Measurements from ENCODE around the gene NOTUM.

NOTUM gene

DNA sequence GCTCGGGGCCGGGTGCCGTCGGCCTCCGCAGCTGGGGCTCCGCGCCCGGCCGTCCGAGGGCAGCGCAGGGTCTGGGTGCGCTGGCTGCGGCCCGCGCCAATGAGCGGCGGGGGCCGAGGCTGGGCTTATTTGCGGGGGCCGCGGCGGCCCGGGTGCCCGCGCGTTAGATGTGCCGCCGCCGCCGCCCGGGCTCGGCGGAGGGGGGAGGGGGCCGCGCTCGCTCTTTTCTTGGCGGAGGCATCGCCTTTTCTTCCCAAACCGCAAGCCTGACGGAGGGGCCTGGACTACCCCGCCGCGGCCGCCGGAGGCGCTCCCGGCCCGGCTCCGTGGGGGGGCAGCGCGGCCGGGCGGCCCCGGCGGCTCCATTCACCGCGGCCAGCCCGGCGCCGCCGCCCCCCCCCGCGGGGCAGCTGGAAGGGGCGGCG lies at the start of gene NOTUM:
NOTUM (minus strand) TSS at position 101 of the 425 bp plus-strand sequence. CDS start 278 bp downstream, outside the sequence.
- Histone ChIP-seq H3K27me3 (ENCODE audit: insufficient read depth, insufficient read length) (peaks cover 57% of the 10 kb centered on the region), H3K9ac (ENCODE audit: insufficient read length, low read depth) (peak within 1 kb of the TSS; percentile 64), H3K4me3 (ENCODE audit: insufficient read length, low read depth) (peak within 1 kb of the TSS; percentile 54), H3K36me3 (ENCODE audit: insufficient read depth, insufficient read length, low read length) (peaks cover 17% of the 10 kb centered on the region), H3K4me1 (ENCODE audit: insufficient read depth, insufficient read length) (peaks cover 19% of the 10 kb centered on the region), H3K9me3 (ENCODE audit: insufficient read depth, low read length) (peaks cover 9% of the 10 kb centered on the region; the same call in 1 of the 2 replicates)
- DNase-seq (ENCODE audit: low read depth, low spot score): no peak
- no peak for TF ChIP-seq SUZ12 (IDR thresholded peaks at IDR 0.05; ENCODE audit: extremely low read depth, insufficient read depth, insufficient read length)
- TF ChIP-seq ZNF274 (IDR thresholded peaks at IDR 0.05; ENCODE audit: low read depth, low read length): no peak

DNA sequence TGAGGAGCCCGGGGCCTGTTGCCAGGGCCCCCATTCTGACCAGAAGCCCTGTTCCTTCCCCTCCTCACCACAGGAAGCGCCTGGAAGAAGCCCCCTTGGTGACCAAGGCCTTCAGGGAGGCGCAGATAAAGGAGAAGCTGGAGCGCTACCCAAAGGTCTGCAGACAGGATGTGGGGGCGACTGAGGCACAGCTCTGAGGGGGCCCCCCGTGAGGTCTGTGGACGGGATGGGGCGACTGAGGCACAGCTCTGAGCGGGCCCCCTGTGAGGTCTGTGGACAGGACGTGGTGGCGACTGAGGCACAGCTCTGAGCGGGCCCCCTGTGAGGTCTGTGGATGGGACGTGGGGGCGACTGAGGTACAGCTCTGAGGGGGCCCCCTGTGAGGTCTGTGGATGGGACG lies 48.4 kb upstream of the NOTUM start:
- Histone ChIP-seq H3K27me3 (ENCODE audit: insufficient read depth, insufficient read length) (no peaks in the 10 kb centered on the region), H3K36me3 (ENCODE audit: insufficient read depth, insufficient read length, low read length) (peaks cover 37% of the 10 kb centered on the region), H3K9me3 (ENCODE audit: insufficient read depth, low read length) (no peaks in the 10 kb centered on the region), H3K9ac (ENCODE audit: insufficient read length, low read depth) (no peak overlapping the region), H3K4me3 (ENCODE audit: insufficient read length, low read depth) (no peak overlapping the region), H3K4me1 (ENCODE audit: insufficient read depth, insufficient read length) (peaks cover 45% of the 10 kb centered on the region)
- no peak for TF ChIP-seq YY1 (IDR thresholded peaks at IDR 0.05; ENCODE audit: insufficient read depth, insufficient read length)
- no peak for TF ChIP-seq ZNF274 (IDR thresholded peaks at IDR 0.05; ENCODE audit: low read depth, low read length)
- no peak for TF ChIP-seq SUZ12 (IDR thresholded peaks at IDR 0.05; ENCODE audit: extremely low read depth, insufficient read depth, insufficient read length)
- no peak for DNase-seq (ENCODE audit: low read depth, low spot score)

DNA sequence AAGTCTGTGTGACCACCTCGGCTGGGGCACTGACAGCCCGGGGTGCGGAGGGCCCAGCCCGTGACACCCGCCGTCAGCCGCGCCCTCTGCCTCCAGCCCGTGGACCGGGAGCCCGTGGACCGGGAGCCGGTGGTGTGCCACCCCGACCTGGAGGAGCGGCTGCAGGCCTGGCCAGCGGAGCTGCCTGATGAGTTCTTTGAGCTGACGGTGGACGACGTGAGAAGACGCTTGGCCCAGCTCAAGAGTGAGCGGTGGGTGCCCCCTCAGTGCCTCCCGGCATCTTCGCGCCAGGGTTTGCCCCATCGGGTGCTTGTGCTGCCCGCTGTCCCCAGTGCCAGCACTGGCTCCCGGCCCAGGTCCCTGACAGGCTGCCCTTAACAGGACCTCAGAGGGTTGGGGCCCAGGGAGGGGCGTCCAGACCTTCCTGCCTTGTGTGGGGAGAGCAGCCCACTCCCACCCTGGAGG lies 48.0 kb upstream of the NOTUM start:
- no peaks in the 10 kb centered on the region for H3K9me3 ChIP-seq (ENCODE audit: insufficient read depth, low read length)
- no peak for DNase-seq (ENCODE audit: low read depth, low spot score)
- no peak overlapping the region for H3K9ac ChIP-seq (ENCODE audit: insufficient read length, low read depth)
- TF ChIP-seq SUZ12 (IDR thresholded peaks at IDR 0.05; ENCODE audit: extremely low read depth, insufficient read depth, insufficient read length): no peak
- no peak for TF ChIP-seq ZNF274 (IDR thresholded peaks at IDR 0.05; ENCODE audit: low read depth, low read length)
- TF ChIP-seq YY1 (IDR thresholded peaks at IDR 0.05; ENCODE audit: insufficient read depth, insufficient read length): no peak
- H3K36me3 ChIP-seq (ENCODE audit: insufficient read depth, insufficient read length, low read length): peaks cover 33% of the 10 kb centered on the region
- H3K4me1 ChIP-seq (ENCODE audit: insufficient read depth, insufficient read length): peaks cover 49% of the 10 kb centered on the region
- no peak overlapping the region for H3K4me3 ChIP-seq (ENCODE audit: insufficient read length, low read depth)
- H3K27me3 ChIP-seq (ENCODE audit: insufficient read depth, insufficient read length): no peaks in the 10 kb centered on the region

DNA sequence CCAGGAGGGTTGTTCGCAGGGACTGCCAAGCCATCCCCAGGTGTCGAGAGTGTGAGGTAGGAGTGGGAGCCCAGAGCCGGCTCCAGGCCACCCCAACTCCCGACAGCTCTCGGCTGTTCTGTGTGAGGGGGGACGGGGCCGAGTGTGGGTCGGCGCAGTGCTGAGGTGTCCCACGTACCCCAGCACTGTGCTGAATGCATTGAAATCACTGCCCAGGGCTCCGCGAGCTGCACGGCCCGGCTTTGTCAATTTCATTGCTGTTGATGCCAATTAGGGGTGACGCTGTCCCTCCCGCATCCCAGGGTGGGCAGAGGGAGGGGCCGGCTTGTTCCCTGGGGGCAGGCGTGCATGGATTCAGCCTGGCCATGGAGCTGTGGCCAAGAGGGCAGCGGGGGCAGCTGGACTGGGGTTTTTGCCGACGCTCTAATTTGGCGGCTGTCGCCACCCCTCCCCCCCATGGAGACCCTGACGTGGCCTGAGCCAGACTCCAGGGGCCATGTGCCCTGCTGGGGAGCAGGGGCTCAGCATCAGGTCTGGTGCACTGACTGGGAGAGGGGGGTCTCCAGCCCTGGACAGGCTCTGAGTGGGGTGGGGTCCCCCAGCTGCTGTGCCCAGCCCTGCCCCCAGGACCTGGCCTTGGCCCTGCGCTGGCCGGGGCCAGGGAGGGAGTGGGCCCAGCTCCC lies 47.4 kb upstream of the NOTUM start:
- no peak for DNase-seq (ENCODE audit: low read depth, low spot score)
- Histone ChIP-seq H3K9ac (ENCODE audit: insufficient read length, low read depth) (no peak overlapping the region), H3K4me1 (ENCODE audit: insufficient read depth, insufficient read length) (peaks cover 46% of the 10 kb centered on the region), H3K4me3 (ENCODE audit: insufficient read length, low read depth) (no peak overlapping the region), H3K27me3 (ENCODE audit: insufficient read depth, insufficient read length) (no peaks in the 10 kb centered on the region), H3K36me3 (ENCODE audit: insufficient read depth, insufficient read length, low read length) (peaks cover 28% of the 10 kb centered on the region), H3K9me3 (ENCODE audit: insufficient read depth, low read length) (no peaks in the 10 kb centered on the region)
- no peak for TF ChIP-seq SUZ12 (IDR thresholded peaks at IDR 0.05; ENCODE audit: extremely low read depth, insufficient read depth, insufficient read length)
- no peak for TF ChIP-seq YY1 (IDR thresholded peaks at IDR 0.05; ENCODE audit: insufficient read depth, insufficient read length)

DNA sequence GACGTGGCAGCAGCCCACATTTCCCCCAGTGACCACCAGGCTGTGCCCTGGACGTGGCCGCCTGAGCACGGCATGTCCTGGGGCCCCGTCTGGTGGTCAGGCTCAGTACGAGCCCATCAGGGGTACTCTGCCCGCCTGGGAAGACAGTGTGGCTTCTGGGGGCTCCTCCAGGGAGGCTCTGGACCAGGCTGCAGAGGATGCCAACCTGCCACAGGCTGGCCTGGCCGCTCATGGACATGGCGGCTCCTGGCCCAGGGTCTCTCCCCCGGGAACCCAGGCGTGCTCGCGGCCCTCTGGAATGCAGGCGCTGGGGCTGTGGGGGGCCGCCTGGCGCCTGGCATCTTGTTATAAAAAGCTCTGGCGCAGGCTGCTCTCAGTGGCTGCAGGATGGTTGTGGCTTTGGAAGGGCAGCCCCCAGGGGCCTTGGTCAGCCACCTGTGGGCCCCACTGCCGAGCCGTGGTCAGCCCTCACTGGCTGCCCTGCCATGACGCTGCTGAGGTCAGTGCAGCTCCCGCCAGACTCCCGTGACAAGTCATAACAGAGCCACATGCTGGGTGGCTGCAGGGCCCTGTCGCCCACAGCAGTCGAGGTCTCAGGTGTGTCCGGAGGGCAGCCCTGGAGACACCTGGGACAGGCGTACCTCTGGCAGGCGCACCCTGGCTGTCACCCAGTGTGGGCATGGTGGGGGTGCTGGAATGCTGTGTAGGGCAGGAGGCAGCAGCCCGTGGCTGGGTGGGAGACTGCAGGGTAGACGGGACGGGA lies 46.7 kb upstream of the NOTUM start:
- no peak for DNase-seq (ENCODE audit: low read depth, low spot score)
- no peak for TF ChIP-seq ZNF274 (IDR thresholded peaks at IDR 0.05; ENCODE audit: low read depth, low read length)
- TF ChIP-seq SUZ12 (IDR thresholded peaks at IDR 0.05; ENCODE audit: extremely low read depth, insufficient read depth, insufficient read length): no peak
- no peak for TF ChIP-seq YY1 (IDR thresholded peaks at IDR 0.05; ENCODE audit: insufficient read depth, insufficient read length)
- Histone ChIP-seq H3K9me3 (ENCODE audit: insufficient read depth, low read length) (no peaks in the 10 kb centered on the region), H3K27me3 (ENCODE audit: insufficient read depth, insufficient read length) (no peaks in the 10 kb centered on the region), H3K4me1 (ENCODE audit: insufficient read depth, insufficient read length) (peaks cover 49% of the 10 kb centered on the region), H3K36me3 (ENCODE audit: insufficient read depth, insufficient read length, low read length) (peaks cover 28% of the 10 kb centered on the region), H3K9ac (ENCODE audit: insufficient read length, low read depth) (peak overlapping the region; percentile 21), H3K4me3 (ENCODE audit: insufficient read length, low read depth) (no peak overlapping the region)

DNA sequence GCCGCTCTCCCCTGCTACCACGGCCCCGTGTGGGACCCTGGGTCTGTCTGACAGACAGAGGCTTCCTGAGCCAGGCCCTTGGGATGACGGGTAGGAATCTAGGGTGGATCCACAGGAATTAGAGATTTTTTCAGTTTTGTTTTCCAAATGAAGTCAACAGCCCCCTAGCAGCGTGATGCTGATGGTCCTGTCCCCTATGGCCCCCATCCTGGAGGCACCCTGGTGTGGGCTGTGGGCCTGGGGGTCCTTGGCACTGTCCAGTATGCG lies 46.2 kb upstream of the NOTUM start:
- no peaks in the 10 kb centered on the region for H3K9me3 ChIP-seq (ENCODE audit: insufficient read depth, low read length)
- DNase-seq (ENCODE audit: low read depth, low spot score): no peak
- peaks cover 28% of the 10 kb centered on the region for H3K36me3 ChIP-seq (ENCODE audit: insufficient read depth, insufficient read length, low read length)
- H3K9ac ChIP-seq (ENCODE audit: insufficient read length, low read depth): no peak overlapping the region
- H3K27me3 ChIP-seq (ENCODE audit: insufficient read depth, insufficient read length): no peaks in the 10 kb centered on the region
- H3K4me3 ChIP-seq (ENCODE audit: insufficient read length, low read depth): no peak overlapping the region
- peaks cover 46% of the 10 kb centered on the region for H3K4me1 ChIP-seq (ENCODE audit: insufficient read depth, insufficient read length)
- no peak for TF ChIP-seq YY1 (IDR thresholded peaks at IDR 0.05; ENCODE audit: insufficient read depth, insufficient read length)
- TF ChIP-seq ZNF274 (IDR thresholded peaks at IDR 0.05; ENCODE audit: low read depth, low read length): no peak
- no peak for TF ChIP-seq SUZ12 (IDR thresholded peaks at IDR 0.05; ENCODE audit: extremely low read depth, insufficient read depth, insufficient read length)

DNA sequence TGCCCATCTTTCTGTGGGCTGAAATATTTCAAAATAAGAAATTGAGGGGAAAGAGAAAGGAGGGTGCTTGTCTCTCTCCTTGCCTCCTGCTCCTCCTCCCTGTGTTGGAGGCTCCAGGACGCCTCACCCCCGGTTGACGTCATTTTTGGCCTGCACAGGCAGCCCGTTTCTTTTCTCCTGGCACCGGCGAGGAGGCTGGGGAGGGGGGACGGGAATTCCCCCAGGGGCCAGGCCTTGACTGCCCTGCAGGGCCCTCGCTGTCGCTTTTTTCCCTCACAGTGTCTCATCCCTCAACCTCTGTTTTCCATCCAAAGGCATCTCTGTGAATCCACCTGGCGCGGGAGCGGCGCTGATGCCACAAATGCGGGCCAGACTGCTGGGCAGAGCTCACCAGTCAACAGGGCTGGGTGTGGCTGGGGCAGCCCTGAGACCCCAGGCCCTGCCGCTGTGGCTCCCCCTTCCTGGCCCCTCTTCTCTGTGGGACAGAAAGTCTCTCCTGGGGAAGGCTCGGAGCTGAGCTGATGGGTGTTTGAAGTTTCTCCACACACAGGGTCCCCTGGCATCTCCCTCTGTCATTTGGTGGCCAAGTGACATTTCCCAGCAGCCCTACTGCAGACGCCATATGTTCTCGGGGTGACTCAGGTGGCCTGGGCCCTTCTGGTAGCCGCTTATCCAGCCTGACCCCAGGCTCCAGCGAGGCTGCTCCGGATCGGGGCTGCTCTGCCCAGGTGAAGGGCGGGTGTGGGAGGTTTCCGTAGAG lies 45.7 kb upstream of the NOTUM start:
- H3K9ac ChIP-seq (ENCODE audit: insufficient read length, low read depth): peak overlapping the region; percentile 28
- H3K4me1 ChIP-seq (ENCODE audit: insufficient read depth, insufficient read length): peaks cover 41% of the 10 kb centered on the region
- H3K9me3 ChIP-seq (ENCODE audit: insufficient read depth, low read length): no peaks in the 10 kb centered on the region
- no peak overlapping the region for H3K4me3 ChIP-seq (ENCODE audit: insufficient read length, low read depth)
- peaks cover 23% of the 10 kb centered on the region for H3K36me3 ChIP-seq (ENCODE audit: insufficient read depth, insufficient read length, low read length)
- H3K27me3 ChIP-seq (ENCODE audit: insufficient read depth, insufficient read length): no peaks in the 10 kb centered on the region
- no peak for DNase-seq (ENCODE audit: low read depth, low spot score)
- TF ChIP-seq SUZ12 (IDR thresholded peaks at IDR 0.05; ENCODE audit: extremely low read depth, insufficient read depth, insufficient read length) (no peak), YY1 (IDR thresholded peaks at IDR 0.05; ENCODE audit: insufficient read depth, insufficient read length) (no peak), ZNF274 (IDR thresholded peaks at IDR 0.05; ENCODE audit: low read depth, low read length) (no peak)

Measured in NT2/D1 (cell line).